HEK293 (cell line): ENCODE results near the gene DYNLT4.
A peak's percentile ranks its signal among the peaks of the same experiment; 100 is the strongest.

Source experiments
- CTCF ChIA-PET: fragments of 350-600 bp; formaldehyde crosslinking; extraction: SDS; loops from one replicate; lab custom pipeline; 2021; ENCODE audit warnings: antibody characterized with exemption; lab: Yijun Ruan, JAX
- POLR2A ChIA-PET: fragments of 300-600 bp; formaldehyde crosslinking; extraction: SDS; loops from one replicate; lab custom pipeline; 2020; ENCODE audit warnings: antibody characterized with exemption, inconsistent platforms; lab: Yijun Ruan, JAX
- H3K27ac ChIP-seq: fragments of 200-500 bp; sonication (Bioruptor generic); 2 replicates; pipeline ENCODE4 v1.5.1; 2014; ENCODE audit warnings: low read depth, low read length, control low read depth, inconsistent platforms; ENCODE audit errors: extremely low read depth
- H3K36me3 ChIP-seq, 2 experiments: fragments of 200-500 bp in 1 of 2; sonication (Bioruptor generic) in 1 of 2; 1 replicate in 1 of 2; 2 replicates in 1 of 2; pipeline ENCODE4 v1.5.1; 2014 to 2017; ENCODE audit warnings: inconsistent platforms in 2 of 2, low read length in 2 of 2; ENCODE audit not compliant: control insufficient read depth in 2 of 2, insufficient read depth in 1 of 2
- H3K4me1 ChIP-seq: fragments of 200-500 bp; sonication (Bioruptor generic); 2 replicates; pipeline ENCODE4 v1.5.1; 2014; ENCODE audit warnings: mild to moderate bottlenecking, low read length, inconsistent platforms; ENCODE audit not compliant: control insufficient read depth, insufficient read depth
- H3K4me3 ChIP-seq: 2 replicates; pipeline ENCODE4 v1.5.1; 2011; ENCODE audit warnings: low read depth, mild to moderate bottlenecking, control low read depth, low read length, moderate library complexity
- H3K9me3 ChIP-seq: fragments of 200-500 bp; sonication (Bioruptor generic); 2 replicates; pipeline ENCODE4 v1.5.1; 2014; ENCODE audit warnings: low read depth, low read length, inconsistent platforms; ENCODE audit not compliant: control insufficient read depth, insufficient read depth
- AEBP2 ChIP-seq: fragments of 450-650 bp; formaldehyde crosslinking; IDR thresholded peaks from 2 replicates; pipeline ENCODE4 v1.5.1; 2016; ENCODE audit warnings: missing biosample characterization, missing genetic modification characterization, borderline replicate concordance
- GLIS1 ChIP-seq: fragments of 450-650 bp; formaldehyde crosslinking; IDR thresholded peaks from 2 replicates; pipeline ENCODE4 v1.5.1; 2016; ENCODE audit warnings: missing biosample characterization, missing genetic modification characterization
- IKZF3 ChIP-seq: fragments of 450-650 bp; IDR thresholded peaks from 2 replicates; pipeline ENCODE4 v1.5.0; 2018; ENCODE audit warnings: missing biosample characterization, mild to moderate bottlenecking, missing genetic modification characterization, moderate library complexity
- KLF1 ChIP-seq: fragments of 450-650 bp; formaldehyde crosslinking; IDR thresholded peaks from 2 replicates; pipeline ENCODE4 v1.5.1; 2016; ENCODE audit warnings: missing biosample characterization, missing genetic modification characterization
- SCRT1 ChIP-seq: fragments of 450-650 bp; formaldehyde crosslinking; IDR thresholded peaks from 2 replicates; pipeline ENCODE4 v1.5.1; 2016; ENCODE audit warnings: missing biosample characterization, missing genetic modification characterization, borderline replicate concordance
- SP7 ChIP-seq: fragments of 450-650 bp; formaldehyde crosslinking; IDR thresholded peaks from 2 replicates; pipeline ENCODE4 v1.5.1; 2016; ENCODE audit warnings: missing biosample characterization, missing genetic modification characterization
- TRIM28 ChIP-seq: IDR thresholded peaks from 2 replicates; pipeline ENCODE4 v1.6.1; 2011; ENCODE audit warnings: low read length, control low read depth, borderline replicate concordance
- YY1 ChIP-seq: fragments of 450-650 bp; formaldehyde crosslinking; IDR thresholded peaks from 2 replicates; pipeline ENCODE4 v1.5.1; 2018; ENCODE audit warnings: missing biosample characterization, missing genetic modification characterization
- ZBTB7A ChIP-seq: fragments of 450-650 bp; formaldehyde crosslinking; IDR thresholded peaks from 2 replicates; pipeline ENCODE4 v1.5.1; 2016; ENCODE audit warnings: low read depth, missing biosample characterization, missing genetic modification characterization
- ZNF2 ChIP-seq: fragments of 450-650 bp; formaldehyde crosslinking; IDR thresholded peaks from 2 replicates; pipeline ENCODE4 v1.5.1; 2016; ENCODE audit warnings: missing biosample characterization, missing genetic modification characterization
- ZNF266 ChIP-seq: fragments of 450-650 bp; formaldehyde crosslinking; IDR thresholded peaks from 2 replicates; pipeline ENCODE4 v1.5.1; 2016; ENCODE audit warnings: missing biosample characterization, missing genetic modification characterization, low read depth
- ZNF324 ChIP-seq: fragments of 450-650 bp; formaldehyde crosslinking; IDR thresholded peaks from 2 replicates; pipeline ENCODE4 v1.5.1; 2016; ENCODE audit warnings: missing biosample characterization, missing genetic modification characterization
- ZNF366 ChIP-seq: fragments of 450-650 bp; formaldehyde crosslinking; conservative IDR thresholded peaks from 2 replicates; pipeline ENCODE4 v1.5.1; 2016; ENCODE audit warnings: missing biosample characterization, missing genetic modification characterization
- ZNF37A ChIP-seq: fragments of 450-650 bp; IDR thresholded peaks from 2 replicates; pipeline ENCODE4 v1.5.1; 2018; ENCODE audit warnings: missing biosample characterization, missing genetic modification characterization
- ZNF394 ChIP-seq: fragments of 450-650 bp; formaldehyde crosslinking; IDR thresholded peaks from 2 replicates; pipeline ENCODE4 v1.5.1; 2016; ENCODE audit warnings: missing biosample characterization, missing genetic modification characterization, mild to moderate bottlenecking, moderate library complexity, borderline replicate concordance
- ZNF501 ChIP-seq: fragments of 450-650 bp; formaldehyde crosslinking; IDR thresholded peaks from 2 replicates; pipeline ENCODE4 v1.5.1; 2016; ENCODE audit warnings: missing biosample characterization, missing genetic modification characterization
- ZNF707 ChIP-seq: fragments of 450-650 bp; formaldehyde crosslinking; IDR thresholded peaks from 2 replicates; pipeline ENCODE4 v1.5.1; 2016; ENCODE audit warnings: missing biosample characterization, missing genetic modification characterization
- ZNF747 ChIP-seq: fragments of 450-650 bp; formaldehyde crosslinking; IDR thresholded peaks from 2 replicates; pipeline ENCODE4 v1.5.1; 2016; ENCODE audit warnings: missing biosample characterization, missing genetic modification characterization
- ZNF792 ChIP-seq: fragments of 450-650 bp; formaldehyde crosslinking; IDR thresholded peaks from 2 replicates; pipeline ENCODE4 v1.5.1; 2016; ENCODE audit warnings: missing biosample characterization, missing genetic modification characterization
- ZNF837 ChIP-seq: fragments of 450-650 bp; formaldehyde crosslinking; IDR thresholded peaks from 2 replicates; pipeline ENCODE4 v1.5.1; 2016; ENCODE audit warnings: missing biosample characterization, missing genetic modification characterization
- ZSCAN30 ChIP-seq: fragments of 450-650 bp; IDR thresholded peaks from 2 replicates; pipeline ENCODE4 v1.5.1; 2018; ENCODE audit warnings: missing biosample characterization, mild to moderate bottlenecking, missing genetic modification characterization, moderate library complexity
- TF ChIP-seq, protein P1 (sequence below): fragments of 450-650 bp; formaldehyde crosslinking; IDR thresholded peaks from 2 replicates; pipeline ENCODE4 v1.5.1; 2016; ENCODE audit warnings: missing biosample characterization, missing genetic modification characterization
- TF ChIP-seq, protein P2 (sequence below): fragments of 450-650 bp; formaldehyde crosslinking; IDR thresholded peaks from 2 replicates; pipeline ENCODE4 v1.5.1; 2017; ENCODE audit warnings: missing biosample characterization, missing genetic modification characterization
- TF ChIP-seq, protein P3 (sequence below): fragments of 450-650 bp; formaldehyde crosslinking; IDR thresholded peaks from 2 replicates; pipeline ENCODE4 v1.5.1; 2017; ENCODE audit warnings: missing biosample characterization, missing genetic modification characterization

The DYNLT4 gene

DNA sequence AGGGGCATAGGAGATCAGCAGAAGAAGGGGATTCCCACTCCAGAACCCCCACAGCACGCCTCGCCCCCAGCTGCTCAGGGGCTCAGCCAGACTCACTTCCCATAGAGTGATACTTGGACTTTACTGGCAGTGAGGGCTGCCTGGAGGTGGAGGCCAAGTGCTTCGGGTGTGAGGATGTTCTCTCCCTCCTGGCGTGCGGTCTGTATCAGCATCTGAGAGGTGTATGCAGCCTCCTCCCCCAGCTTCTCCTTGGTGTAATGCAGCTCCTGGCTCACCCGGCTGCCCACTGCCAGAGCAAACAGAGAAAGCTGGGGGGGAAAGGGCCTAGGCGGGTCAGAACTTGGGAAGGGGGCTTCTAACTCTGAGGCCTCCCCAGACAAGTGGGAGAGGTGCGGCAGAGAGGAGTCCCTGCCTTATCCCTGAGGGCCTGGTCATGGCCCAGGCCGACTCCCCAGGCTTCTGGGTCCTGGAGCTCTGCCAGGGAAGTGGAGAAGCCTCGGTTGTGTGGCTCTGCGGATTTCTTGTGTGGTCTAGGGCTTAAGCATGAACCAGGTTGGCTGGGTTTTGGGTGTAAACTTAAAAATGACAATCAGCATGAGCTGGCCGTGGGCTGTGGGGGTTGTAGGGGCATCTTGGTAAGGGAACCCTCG, 25.0 kb upstream of the DYNLT4 start:
- Histone ChIP-seq H3K4me1 (peaks cover 11% of the 10 kb centered on the region), H3K36me3 (peaks cover 0 to 23% of the 10 kb centered on the region in 2 experiments; a peak in 2 of 3 replicates), H3K27ac (no peak overlapping the region), H3K9me3 (no peaks in the 10 kb centered on the region), H3K4me3 (no peak overlapping the region)
- POLR2A ChIA-PET, result interaction anchor here (0.9 to 3.4 kb wide), 4 partner anchors 11 to 32 kb away, joined by 4 to 9 read pairs (median 8); partner anchors contain the start of genes PLK3 and PTCH2
- TF ChIP-seq SP7 (no peak), ZNF266 (tag by site-specific recombination) (no peak), GLIS1 (tag by site-specific recombination) (0 out of 2 replicates have a peak, but pooled peaks have one; percentile 7), ZNF366 (no peak), SCRT1 (tag by site-specific recombination) (no peak), ZNF37A (tag by site-specific recombination) (no peak), ZNF2 (tag by site-specific recombination) (no peak), ZSCAN30 (tag by site-specific recombination) (no peak), IKZF3 (tag by site-specific recombination) (no peak), ZNF747 (tag by site-specific recombination) (no peak), ZNF501 (tag by site-specific recombination) (no peak), ZNF394 (peak; percentile 77; the same call in 1 of the 2 replicates), ZNF324 (tag by site-specific recombination) (no peak), KLF1 (tag by site-specific recombination) (no peak), ZNF837 (tag by site-specific recombination) (no peak), AEBP2 (tag by site-specific recombination) (no peak), TRIM28 (peak; percentile 25; the same call in 1 of the 2 replicates), YY1 (no peak), ZNF707 (tag by site-specific recombination) (no peak), ZBTB7A (tag by site-specific recombination) (no peak), ZNF792 (no peak)
- TF ChIP-seq, protein P1, sequence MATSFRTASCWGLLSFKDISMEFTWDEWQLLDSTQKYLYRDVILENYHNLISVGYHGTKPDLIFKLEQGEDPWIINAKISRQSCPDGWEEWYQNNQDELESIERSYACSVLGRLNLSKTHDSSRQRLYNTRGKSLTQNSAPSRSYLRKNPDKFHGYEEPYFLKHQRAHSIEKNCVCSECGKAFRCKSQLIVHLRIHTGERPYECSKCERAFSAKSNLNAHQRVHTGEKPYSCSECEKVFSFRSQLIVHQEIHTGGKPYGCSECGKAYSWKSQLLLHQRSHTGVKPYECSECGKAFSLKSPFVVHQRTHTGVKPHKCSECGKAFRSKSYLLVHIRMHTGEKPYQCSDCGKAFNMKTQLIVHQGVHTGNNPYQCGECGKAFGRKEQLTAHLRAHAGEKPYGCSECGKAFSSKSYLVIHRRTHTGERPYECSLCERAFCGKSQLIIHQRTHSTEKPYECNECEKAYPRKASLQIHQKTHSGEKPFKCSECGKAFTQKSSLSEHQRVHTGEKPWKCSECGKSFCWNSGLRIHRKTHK (tag by site-specific recombination), result no peak
- TF ChIP-seq, protein P2, sequence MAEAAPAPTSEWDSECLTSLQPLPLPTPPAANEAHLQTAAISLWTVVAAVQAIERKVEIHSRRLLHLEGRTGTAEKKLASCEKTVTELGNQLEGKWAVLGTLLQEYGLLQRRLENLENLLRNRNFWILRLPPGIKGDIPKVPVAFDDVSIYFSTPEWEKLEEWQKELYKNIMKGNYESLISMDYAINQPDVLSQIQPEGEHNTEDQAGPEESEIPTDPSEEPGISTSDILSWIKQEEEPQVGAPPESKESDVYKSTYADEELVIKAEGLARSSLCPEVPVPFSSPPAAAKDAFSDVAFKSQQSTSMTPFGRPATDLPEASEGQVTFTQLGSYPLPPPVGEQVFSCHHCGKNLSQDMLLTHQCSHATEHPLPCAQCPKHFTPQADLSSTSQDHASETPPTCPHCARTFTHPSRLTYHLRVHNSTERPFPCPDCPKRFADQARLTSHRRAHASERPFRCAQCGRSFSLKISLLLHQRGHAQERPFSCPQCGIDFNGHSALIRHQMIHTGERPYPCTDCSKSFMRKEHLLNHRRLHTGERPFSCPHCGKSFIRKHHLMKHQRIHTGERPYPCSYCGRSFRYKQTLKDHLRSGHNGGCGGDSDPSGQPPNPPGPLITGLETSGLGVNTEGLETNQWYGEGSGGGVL (tag by site-specific recombination), result peak; percentile 51; the same call in 1 of the 2 replicates
- TF ChIP-seq, protein P3, sequence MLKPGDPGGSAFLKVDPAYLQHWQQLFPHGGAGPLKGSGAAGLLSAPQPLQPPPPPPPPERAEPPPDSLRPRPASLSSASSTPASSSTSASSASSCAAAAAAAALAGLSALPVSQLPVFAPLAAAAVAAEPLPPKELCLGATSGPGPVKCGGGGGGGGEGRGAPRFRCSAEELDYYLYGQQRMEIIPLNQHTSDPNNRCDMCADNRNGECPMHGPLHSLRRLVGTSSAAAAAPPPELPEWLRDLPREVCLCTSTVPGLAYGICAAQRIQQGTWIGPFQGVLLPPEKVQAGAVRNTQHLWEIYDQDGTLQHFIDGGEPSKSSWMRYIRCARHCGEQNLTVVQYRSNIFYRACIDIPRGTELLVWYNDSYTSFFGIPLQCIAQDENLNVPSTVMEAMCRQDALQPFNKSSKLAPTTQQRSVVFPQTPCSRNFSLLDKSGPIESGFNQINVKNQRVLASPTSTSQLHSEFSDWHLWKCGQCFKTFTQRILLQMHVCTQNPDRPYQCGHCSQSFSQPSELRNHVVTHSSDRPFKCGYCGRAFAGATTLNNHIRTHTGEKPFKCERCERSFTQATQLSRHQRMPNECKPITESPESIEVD (tag by site-specific recombination), result no peak
- CTCF ChIA-PET, result interaction anchor here (0.6 to 1.5 kb wide), 4 partner anchors 32 to 659 kb away, joined by 3 to 6 read pairs (median 4); partner anchors contain the start of gene PLK3
